Vagina (tissue), 2 donors: Measurements from ENCODE around the gene TAF10. TPM values are rescaled to one million over a fixed set of nuclear protein-coding genes. Genes with fewer than 3 reads are reported as not detected.
A peak's percentile ranks its signal among the peaks of the same experiment; 100 is the strongest.

Experiments used
- DNase-seq, 2 donors: peaks; one replicate each; pipeline ENCODE4 v3.0.0-alpha.2; 2017; ENCODE audit errors: extremely low spot score in 2 of 2
- H3K27ac ChIP-seq: fragments of 200-600 bp; sonication (generic); one replicate; pipeline ENCODE4 v1.5.1; 2019
- H3K27me3 ChIP-seq: fragments of 200-600 bp; sonication (generic); one replicate; pipeline ENCODE4 v1.5.1; 2019
- H3K36me3 ChIP-seq, 2 donors: fragments of 200-600 bp; sonication (generic); one replicate each; pipeline ENCODE4 v1.5.1; 2017 to 2019
- H3K4me1 ChIP-seq: fragments of 200-600 bp; sonication (generic); one replicate; pipeline ENCODE4 v1.5.1; 2019
- H3K4me3 ChIP-seq, 2 donors: fragments of 200-600 bp; sonication (generic); 1 replicate in 1 of 2; 2 replicates in 1 of 2; pipeline ENCODE4 v1.5.1; 2016 to 2019
- H3K9me3 ChIP-seq: fragments of 200-600 bp; sonication (generic); one replicate; pipeline ENCODE4 v1.5.1; 2019
- CTCF ChIP-seq, 3 experiments: fragments of 450-650 bp in 2 of 3; fragments of 200-600 bp in 1 of 3; sonication (generic) in 1 of 3; IDR thresholded peaks; one replicate each; pipeline ENCODE4 v1.5.1; 2017 to 2019; ENCODE audit warnings: antibody characterized with exemption in 3 of 3, mild to moderate bottlenecking in 2 of 3, moderate library complexity in 2 of 3
- POLR2A ChIP-seq, 2 donors: fragments of 450-650 bp; IDR thresholded peaks; one replicate each; pipeline ENCODE4 v1.6.1; 2017; ENCODE audit warnings: antibody characterized with exemption in 2 of 2, mild to moderate bottlenecking in 2 of 2, moderate library complexity in 2 of 2
- POLR2AphosphoS5 ChIP-seq, 2 donors: sonication (generic); formaldehyde crosslinking; IDR thresholded peaks; one replicate each; pipeline ENCODE4 v1.9.0; 2017; ENCODE audit warnings: antibody characterized with exemption in 2 of 2, mild to moderate bottlenecking in 2 of 2, low read depth in 1 of 2; ENCODE audit not compliant: insufficient read depth in 1 of 2
- intact Hi-C: fragments of 100-400 bp; cut with DNase I; formaldehyde crosslinking; loops from one replicate; pipeline ENCODE4 v1.15.1; 2023
- total RNA-seq: library from RNA; depleted of rRNA; stranded (reverse); fragments of >200 nt; gene quantifications from one replicate; pipeline ENCODE4 v1.2.3, GENCODE V29; 2016

The TAF10 gene
- total RNA-seq, 1 donor from 2014 or later, result 48.1 TPM

DNA sequence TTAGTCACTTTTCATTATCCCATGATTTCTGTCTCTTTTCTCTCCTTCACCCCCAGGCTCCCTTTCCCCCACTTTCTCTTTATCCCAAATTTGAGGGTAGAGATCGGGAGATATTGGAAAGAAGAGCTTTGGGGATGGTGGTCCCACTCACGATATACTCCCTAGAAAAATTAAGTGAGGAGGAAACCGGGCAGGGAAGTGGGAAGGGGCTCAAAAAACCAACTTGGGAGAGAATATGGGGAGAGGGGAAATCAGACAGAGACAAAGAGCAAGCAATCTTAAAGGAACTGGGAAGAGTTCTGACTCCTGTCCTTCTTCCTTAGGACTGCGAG lies 44.5 kb upstream of the TAF10 start:
- H3K4me3 ChIP-seq, result peak overlapping the region; percentile 57 to 72
- DNase-seq, result no peak
- H3K27me3 ChIP-seq, result no peaks in the 10 kb centered on the region
- H3K4me1 ChIP-seq, result peaks cover 17% of the 10 kb centered on the region
- no peaks in the 10 kb centered on the region for H3K36me3 ChIP-seq
- H3K27ac ChIP-seq, result peak overlapping the region; percentile 92
- H3K9me3 ChIP-seq, result no peaks in the 10 kb centered on the region
- intact Hi-C loops, result loop anchor here (10.0 kb wide), 1 partner anchor 52 kb away; the partner anchor contains the start of genes ILK and RRP8
- TF ChIP-seq POLR2AphosphoS5 (IDR thresholded peaks at IDR 0.05; ENCODE audit: insufficient read depth in 1 of 2, low read depth in 1 of 2) (no peak), POLR2A (IDR thresholded peaks at IDR 0.05) (no peak)

GRCh38 chr11:6655790-6656583 lies 44.0 kb upstream of the TAF10 start, which contains the start of gene DCHS1:
Gene DCHS1 (minus strand): TSS chr11:6655809. CDS start chr11:6641613, 14,196 bp downstream.
- no peak for DNase-seq

GRCh38 chr11:6655020-6655789 lies 43.2 kb upstream of the TAF10 start:
- Histone ChIP-seq H3K27me3 (no peaks in the 10 kb centered on the region), H3K9me3 (no peaks in the 10 kb centered on the region), H3K4me3 (peak overlapping the region; percentile 57 to 72), H3K36me3 (no peaks in the 10 kb centered on the region), H3K27ac (peak overlapping the region; percentile 92), H3K4me1 (peaks cover 17% of the 10 kb centered on the region)
- intact Hi-C loops, result loop anchor here (10.0 kb wide), 1 partner anchor 50 kb away; the partner anchor contains the start of genes ILK and RRP8
- TF ChIP-seq CTCF (IDR thresholded peaks at IDR 0.05), result no peak
- TF ChIP-seq POLR2AphosphoS5 (IDR thresholded peaks at IDR 0.05; ENCODE audit: insufficient read depth in 1 of 2, low read depth in 1 of 2), result peak in 1 of 2 donors; percentile 41
- no peak for TF ChIP-seq POLR2A (IDR thresholded peaks at IDR 0.05)
- DNase-seq, result no peak

More at GRCh38 chr11:6655790-6656583, 44.0 kb upstream of the TAF10 start, which contains the start of gene DCHS1:
- H3K4me3 ChIP-seq, result peak within 1 kb of the TSS; percentile 57 to 72
- H3K4me1 ChIP-seq, result peaks cover 17% of the 10 kb centered on the region
- TF ChIP-seq POLR2AphosphoS5 (IDR thresholded peaks at IDR 0.05; ENCODE audit: insufficient read depth in 1 of 2, low read depth in 1 of 2) (peak in 1 of 2 donors; percentile 60), CTCF (IDR thresholded peaks at IDR 0.05) (no peak)
- intact Hi-C loops, result loop anchor here (10.0 kb wide), 1 partner anchor 51 kb away; the partner anchor contains the start of genes ILK and RRP8
- H3K36me3 ChIP-seq, result no peaks in the 10 kb centered on the region
- no peaks in the 10 kb centered on the region for H3K27me3 ChIP-seq
- no peaks in the 10 kb centered on the region for H3K9me3 ChIP-seq
- peak within 1 kb of the TSS; percentile 92 for H3K27ac ChIP-seq

DNA sequence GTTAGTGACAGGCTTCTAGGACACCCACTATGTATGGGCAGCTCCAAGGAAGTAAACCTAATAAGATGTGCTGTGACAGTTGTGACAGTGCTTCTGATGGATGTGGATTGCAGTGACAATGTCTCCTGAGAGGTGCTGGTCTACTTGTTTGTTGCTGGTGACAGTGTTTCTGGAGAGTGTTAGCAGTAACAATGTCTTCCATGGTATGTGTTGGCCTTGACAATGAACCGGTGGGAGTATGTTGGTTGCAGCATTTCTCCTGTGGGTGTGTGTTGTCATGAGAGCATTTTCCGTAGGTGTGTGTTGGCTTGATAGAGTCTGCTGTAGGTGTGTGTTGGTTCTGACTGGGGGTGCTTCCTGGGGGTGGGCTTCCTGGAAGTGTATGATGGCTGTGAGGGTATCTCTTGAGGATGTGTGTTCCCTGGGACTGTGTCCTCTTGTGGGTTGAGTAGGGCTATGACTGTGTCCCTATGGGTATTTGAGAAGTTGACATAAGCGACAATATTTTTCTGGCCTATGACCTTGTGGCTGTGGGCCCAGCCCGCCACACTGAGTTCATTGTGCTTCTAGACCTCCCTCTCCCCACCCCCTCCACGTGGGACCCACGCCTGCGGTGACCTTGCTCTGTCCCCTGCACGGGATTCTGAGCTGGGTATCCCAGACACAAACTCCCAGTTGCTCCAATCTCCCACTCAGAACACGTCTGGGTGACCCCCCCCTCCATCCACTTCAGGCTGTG lies 42.4 kb upstream of the TAF10 start:
- Histone ChIP-seq H3K4me1 (peaks cover 17% of the 10 kb centered on the region), H3K36me3 (no peaks in the 10 kb centered on the region), H3K27ac (peak overlapping the region; percentile 92), H3K4me3 (peak overlapping the region; percentile 57 to 72), H3K27me3 (no peaks in the 10 kb centered on the region), H3K9me3 (no peaks in the 10 kb centered on the region)
- no peak for DNase-seq
- TF ChIP-seq POLR2AphosphoS5 (IDR thresholded peaks at IDR 0.05; ENCODE audit: insufficient read depth in 1 of 2, low read depth in 1 of 2) (no peak), CTCF (IDR thresholded peaks at IDR 0.05) (no peak), POLR2A (IDR thresholded peaks at IDR 0.05) (no peak)
- intact Hi-C loops, result loop anchor here (10.0 kb wide), 1 partner anchor 50 kb away; the partner anchor contains the start of genes ILK and RRP8

GRCh38 chr11:6653656-6654055 lies 41.6 kb upstream of the TAF10 start:
- H3K4me3 ChIP-seq, result no peak overlapping the region
- no peak for DNase-seq
- no peaks in the 10 kb centered on the region for H3K9me3 ChIP-seq
- TF ChIP-seq CTCF (IDR thresholded peaks at IDR 0.05), result no peak
- no peak for TF ChIP-seq POLR2A (IDR thresholded peaks at IDR 0.05)
- no peak for TF ChIP-seq POLR2AphosphoS5 (IDR thresholded peaks at IDR 0.05; ENCODE audit: insufficient read depth in 1 of 2, low read depth in 1 of 2)
- H3K4me1 ChIP-seq, result peaks cover 17% of the 10 kb centered on the region
- no peaks in the 10 kb centered on the region for H3K27me3 ChIP-seq
- intact Hi-C loops, result loop anchor here (10.0 kb wide), 1 partner anchor 49 kb away; the partner anchor contains the start of genes ILK and RRP8
- H3K36me3 ChIP-seq, result no peaks in the 10 kb centered on the region
- peak overlapping the region; percentile 92 for H3K27ac ChIP-seq
